Muscle of arm (tissue), 14 donors: ENCODE data around the gene CNN2. TPM values are rescaled to one million over a fixed set of nuclear protein-coding genes. Genes with fewer than 3 reads are reported as not detected.

Experiments used
- DNase-seq: peaks from one replicate; pipeline ENCODE4 v3.0.0-alpha.2; 2013
- long read RNA-seq, 11 donors: transcript quantifications; one replicate each; lab custom pipeline, GENCODE V29; 2026
- polyA plus RNA-seq, 12 donors: library from polyadenylated mRNA; unstranded; fragments of 120-200 nt; gene quantifications; one replicate each; pipeline ENCODE4 v1.2.1, GENCODE V29; 2013; ENCODE audit not compliant: insufficient read length in 12 of 12

CNN2 gene
- polyA plus RNA-seq: 10 to 100 TPM in 11 of 12 donors, not detected in 1; 36.3 to 89.8 (median 46.7) TPM
- long read RNA-seq, donor 1, transcript CNN2-206 (1 exons, 2,266 nt): major isoform, 31 of 42 reads
- long read RNA-seq, donor 1, transcript CNN2-201 (7 exons, 2,179 nt): minor isoform, 6 of 42 reads
- long read RNA-seq, donor 1, partial matches to known transcripts: 0 of 42 reads
- long read RNA-seq, donor 1, other reads (novel, unspliced or antisense): 0 of 42 reads
- long read RNA-seq, donor 2, transcript CNN2-206 (1 exons, 2,266 nt): major isoform, 15 of 29 reads
- long read RNA-seq, donor 2, transcript CNN2-201 (7 exons, 2,179 nt): minor isoform, 13 of 29 reads
- long read RNA-seq, donor 2, partial matches to known transcripts: 0 of 29 reads
- long read RNA-seq, donor 2, other reads (novel, unspliced or antisense): 0 of 29 reads
- long read RNA-seq, donor 3, transcript CNN2-206 (1 exons, 2,266 nt): major isoform, 18 of 22 reads
- long read RNA-seq, donor 3, partial matches to known transcripts: 0 of 22 reads
- long read RNA-seq, donor 3, other reads (novel, unspliced or antisense): 0 of 22 reads
- long read RNA-seq, donor 4, transcript CNN2-201 (7 exons, 2,179 nt): minor isoform, 6 of 20 reads
- long read RNA-seq, donor 4, transcript CNN2-206 (1 exons, 2,266 nt): major isoform, 14 of 20 reads
- long read RNA-seq, donor 4, partial matches to known transcripts: 0 of 20 reads
- long read RNA-seq, donor 4, other reads (novel, unspliced or antisense): 0 of 20 reads
- long read RNA-seq, donor 5, transcript CNN2-201 (7 exons, 2,179 nt): minor isoform, 10 of 55 reads
- long read RNA-seq, donor 5, transcript CNN2-206 (1 exons, 2,266 nt): major isoform, 45 of 55 reads
- long read RNA-seq, donor 5, partial matches to known transcripts: 0 of 55 reads
- long read RNA-seq, donor 5, other reads (novel, unspliced or antisense): 0 of 55 reads
- long read RNA-seq, donor 6, transcript CNN2-206 (1 exons, 2,266 nt): major isoform, 15 of 20 reads
- long read RNA-seq, donor 6, partial matches to known transcripts: 0 of 20 reads
- long read RNA-seq, donor 6, other reads (novel, unspliced or antisense): 0 of 20 reads
- long read RNA-seq, donor 7, transcript CNN2-206 (1 exons, 2,266 nt): major isoform, 11 of 17 reads
- long read RNA-seq, donor 7, transcript CNN2-201 (7 exons, 2,179 nt): minor isoform, 6 of 17 reads
- long read RNA-seq, donor 7, partial matches to known transcripts: 0 of 17 reads
- long read RNA-seq, donor 7, other reads (novel, unspliced or antisense): 0 of 17 reads
- long read RNA-seq, donor 8, transcript CNN2-201 (7 exons, 2,179 nt): minor isoform, 7 of 46 reads
- long read RNA-seq, donor 8, transcript CNN2-206 (1 exons, 2,266 nt): major isoform, 35 of 46 reads
- long read RNA-seq, donor 8, partial matches to known transcripts: 0 of 46 reads
- long read RNA-seq, donor 8, other reads (novel, unspliced or antisense): 0 of 46 reads
- long read RNA-seq, donor 9, transcript CNN2-201 (7 exons, 2,179 nt): minor isoform, 6 of 35 reads
- long read RNA-seq, donor 9, transcript CNN2-206 (1 exons, 2,266 nt): major isoform, 27 of 35 reads
- long read RNA-seq, donor 9, partial matches to known transcripts: 0 of 35 reads
- long read RNA-seq, donor 9, other reads (novel, unspliced or antisense): 0 of 35 reads
- long read RNA-seq, donor 10, transcript CNN2-206 (1 exons, 2,266 nt): major isoform, 21 of 30 reads
- long read RNA-seq, donor 10, transcript CNN2-201 (7 exons, 2,179 nt): minor isoform, 7 of 30 reads
- long read RNA-seq, donor 10, partial matches to known transcripts: 0 of 30 reads
- long read RNA-seq, donor 10, other reads (novel, unspliced or antisense): 0 of 30 reads
- long read RNA-seq, donor 11, transcript CNN2-201 (7 exons, 2,179 nt): minor isoform, 16 of 43 reads
- long read RNA-seq, donor 11, transcript CNN2-206 (1 exons, 2,266 nt): major isoform, 24 of 43 reads
- long read RNA-seq, donor 11, partial matches to known transcripts: 0 of 43 reads
- long read RNA-seq, donor 11, other reads (novel, unspliced or antisense): 0 of 43 reads

DNA sequence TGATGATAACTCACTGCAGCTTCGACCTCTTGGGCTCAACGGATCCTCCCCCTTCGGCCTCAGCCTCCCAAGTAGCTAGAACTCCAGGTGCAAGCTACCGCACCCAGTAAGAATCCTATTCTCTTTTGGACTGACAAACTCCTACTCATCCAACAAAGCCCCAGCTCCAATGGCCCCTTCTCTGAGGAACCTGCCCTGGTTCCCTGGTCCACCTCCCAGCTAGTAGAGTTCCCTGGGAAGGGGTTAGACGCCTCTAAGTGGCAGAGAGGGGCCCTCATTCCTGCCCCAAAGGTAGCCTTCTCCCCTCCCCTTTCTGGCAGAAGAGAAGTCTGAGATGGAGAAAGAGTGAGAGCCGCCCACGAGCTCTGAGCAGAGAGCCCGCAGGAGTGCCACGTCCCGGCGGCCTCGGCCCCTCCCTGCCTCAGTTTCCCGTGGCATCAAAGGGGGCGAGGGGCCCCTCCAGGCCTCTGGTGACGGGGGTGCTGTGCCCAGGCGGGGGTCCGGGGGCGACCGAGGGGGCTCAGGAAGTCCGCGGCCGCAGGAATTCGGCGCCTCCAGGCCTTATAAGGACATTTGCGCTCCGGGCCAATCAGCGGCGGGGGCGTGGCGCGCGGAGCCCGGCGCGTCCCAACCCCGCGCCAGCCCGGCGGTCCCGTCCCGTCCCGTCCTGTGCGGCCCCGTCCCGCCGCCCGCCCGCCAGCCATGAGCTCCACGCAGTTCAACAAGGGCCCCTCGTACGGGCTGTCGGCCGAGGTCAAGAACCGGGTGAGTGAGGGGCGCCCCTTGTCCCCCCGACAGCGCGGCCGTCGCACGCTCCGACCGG is at the start of gene CNN2:
CNN2 (plus strand) TSS at position 649 of the 823 bp plus-strand sequence; CDS start at position 703, 54 bp downstream.
- DNase-seq: peak; percentile 72

DNA sequence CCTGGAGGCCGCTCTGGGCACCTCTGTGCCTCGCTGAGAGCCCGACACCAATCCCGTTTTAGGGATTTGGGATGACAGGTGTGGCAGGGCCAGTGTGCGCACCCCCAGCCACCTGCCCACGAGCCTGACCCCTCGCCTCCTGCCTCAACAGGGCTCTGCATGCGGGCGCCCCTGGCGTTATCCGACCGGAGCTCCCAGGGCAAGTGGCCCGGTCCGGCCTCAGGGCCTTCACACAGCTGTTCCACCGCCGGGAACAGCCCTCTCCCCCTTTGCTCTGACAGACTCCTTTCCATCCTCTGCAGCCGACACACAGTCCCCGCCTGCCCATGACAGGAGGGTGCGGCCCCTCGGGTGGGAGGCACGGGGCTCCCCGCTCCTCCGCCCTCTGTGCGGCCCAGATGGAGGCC is 49.3 kb upstream of the CNN2 start:
- DNase-seq: no peak

DNA sequence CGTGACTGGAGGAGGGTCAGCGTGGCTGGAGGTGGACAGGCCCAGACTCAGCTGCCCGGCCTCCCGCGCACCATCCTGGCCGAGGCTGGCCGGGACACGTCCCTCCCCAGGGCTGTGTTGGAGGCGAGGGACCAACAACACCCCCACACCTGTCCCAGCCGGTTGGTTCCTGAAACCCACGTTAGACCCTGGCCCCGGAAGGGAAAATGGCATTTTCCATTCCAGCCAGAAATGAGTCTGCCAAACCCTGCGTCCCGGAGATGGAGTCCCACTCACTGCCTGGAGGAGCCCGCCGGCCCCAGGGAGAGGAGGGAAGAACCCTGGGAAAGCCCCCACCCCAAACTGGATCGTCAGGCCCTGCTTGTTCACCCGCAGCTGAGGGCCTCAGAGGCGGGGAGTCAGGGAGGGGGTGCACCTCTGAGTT is 47.1 kb upstream of the CNN2 start:
- DNase-seq: no peak

DNA sequence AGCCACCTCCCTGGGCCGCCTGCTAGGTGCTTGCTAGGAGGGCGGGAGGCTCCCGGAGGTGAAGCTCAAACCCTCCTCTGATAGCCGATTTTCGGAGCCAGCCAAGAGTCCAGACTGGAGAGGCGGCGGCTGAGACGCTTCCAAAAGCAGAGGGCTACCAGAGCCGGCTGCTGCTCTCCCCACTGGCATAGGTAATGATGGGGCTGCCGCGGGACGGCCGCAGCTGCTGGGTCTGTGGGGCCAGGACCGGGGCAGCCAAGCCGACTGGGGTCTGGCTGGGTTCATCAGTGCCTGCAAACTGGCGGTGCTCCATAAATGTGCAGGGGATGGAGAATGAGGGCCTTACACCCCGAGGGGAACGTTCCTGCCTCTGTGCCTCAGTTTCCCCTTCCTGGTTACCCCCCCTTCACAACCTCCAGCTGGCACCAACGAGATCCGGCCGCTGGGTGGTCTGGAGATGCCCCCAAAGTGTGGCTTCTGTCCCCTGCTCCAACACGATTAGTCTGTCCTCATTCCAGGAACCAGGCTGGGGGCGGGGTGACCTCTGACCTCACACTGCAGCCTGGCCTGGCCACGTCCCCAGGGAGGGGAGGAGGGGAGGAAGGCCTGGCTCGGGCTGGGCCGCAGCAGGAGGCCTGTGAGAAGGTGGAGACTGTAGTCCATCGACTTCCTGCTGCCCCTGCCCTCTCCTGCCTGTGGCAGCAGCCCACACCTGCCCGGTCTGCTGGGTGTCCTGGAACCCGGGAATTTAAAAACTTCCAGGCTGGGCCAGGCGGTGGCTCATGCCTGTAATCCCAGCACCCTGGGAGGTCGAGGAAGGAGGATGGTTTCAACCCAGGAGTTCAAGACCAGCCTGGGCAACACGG is 46.0 kb upstream of the CNN2 start:
- DNase-seq: no peak

DNA sequence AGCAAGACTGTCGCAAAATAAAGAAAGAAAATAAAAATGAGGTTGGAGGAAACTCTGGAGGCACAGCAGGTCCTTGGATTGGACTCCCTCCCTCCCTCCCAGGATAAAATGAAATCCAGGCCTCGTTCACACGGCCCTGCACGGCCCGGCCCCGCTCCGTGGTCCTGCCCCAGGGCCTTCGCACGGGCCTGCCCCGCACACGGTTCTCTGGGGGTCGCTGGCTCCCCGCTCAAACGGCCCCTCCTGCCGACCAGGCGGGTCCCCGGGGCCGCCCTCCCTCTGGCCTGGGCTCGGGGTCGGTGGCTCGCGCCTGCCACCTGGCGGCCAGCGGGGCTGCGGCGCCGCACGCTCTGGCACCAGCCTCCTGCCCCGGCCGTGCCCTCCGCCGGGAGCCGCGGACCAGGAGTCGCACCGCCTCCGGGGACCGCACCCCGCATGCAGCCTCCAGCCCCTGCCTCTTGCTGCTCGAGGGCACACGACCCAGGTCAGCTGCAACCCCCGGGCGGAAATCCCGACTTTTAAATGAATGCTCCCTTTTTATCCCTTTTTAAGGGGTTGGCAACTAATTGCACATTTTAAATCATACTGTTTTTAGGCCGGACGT is 43.7 kb upstream of the CNN2 start:
- DNase-seq: peak; percentile 47

DNA sequence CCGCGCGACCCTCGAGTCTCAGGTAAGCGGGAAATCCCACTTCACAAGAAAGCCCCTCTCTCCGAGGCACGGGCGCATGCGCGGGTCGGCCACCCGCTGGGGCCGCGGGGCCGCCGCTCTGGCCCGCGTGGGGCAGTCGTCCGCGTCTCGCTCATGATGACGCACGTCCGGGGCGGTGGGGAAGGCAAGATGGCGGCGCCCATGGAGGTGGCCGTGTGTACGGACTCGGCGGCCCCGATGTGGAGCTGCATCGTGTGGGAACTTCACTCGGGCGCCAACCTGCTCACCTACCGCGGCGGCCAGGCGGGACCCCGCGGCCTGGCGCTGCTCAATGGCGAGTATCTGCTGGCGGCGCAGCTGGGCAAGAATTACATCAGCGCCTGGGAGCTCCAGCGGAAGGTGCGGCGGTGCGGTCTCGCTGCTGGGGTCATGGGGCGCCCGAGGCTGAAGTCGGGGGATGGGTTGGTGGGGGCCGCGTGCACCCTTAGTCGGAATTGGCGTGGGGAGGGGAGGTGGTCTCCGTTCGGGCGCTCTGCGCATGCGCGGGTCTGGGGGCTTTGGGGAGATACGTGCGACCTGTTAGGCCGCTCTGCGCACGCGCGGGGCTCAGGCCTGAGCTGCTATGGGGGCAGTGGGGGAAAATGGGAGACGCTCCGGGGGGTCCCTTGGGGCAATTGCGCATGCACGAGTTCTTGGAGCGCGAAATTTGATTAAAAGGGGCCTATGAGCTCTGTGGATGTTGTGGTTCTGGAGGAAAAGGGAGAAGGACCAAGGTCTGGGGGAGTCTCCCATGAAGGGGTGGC is 42.0 kb upstream of the CNN2 start, which contains the start of gene WDR18:
WDR18 (plus strand) TSS at position 181 of the 803 bp plus-strand sequence; CDS start at position 190, 9 bp downstream.
- DNase-seq: peak; percentile 92

DNA sequence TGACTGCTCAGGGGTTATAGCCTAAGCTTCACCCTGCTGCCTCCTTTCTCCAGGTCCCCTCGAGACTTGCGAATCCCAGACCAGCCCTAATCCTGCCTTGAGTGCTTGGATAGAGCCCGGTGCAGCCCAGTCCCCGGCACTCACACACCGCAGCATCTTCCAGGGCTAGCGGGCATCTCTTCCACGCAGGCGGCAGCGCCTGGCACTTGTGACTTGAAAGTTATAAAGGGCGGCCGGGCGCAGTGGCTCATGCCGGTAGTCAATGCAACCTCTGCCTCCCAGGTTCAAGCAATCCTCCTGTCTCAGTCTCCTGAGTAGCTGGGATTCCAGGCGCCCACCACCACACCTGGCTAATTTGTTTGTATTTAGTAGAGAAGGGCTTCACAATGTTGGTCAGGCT is 40.3 kb upstream of the CNN2 start:
- no peak for DNase-seq

DNA sequence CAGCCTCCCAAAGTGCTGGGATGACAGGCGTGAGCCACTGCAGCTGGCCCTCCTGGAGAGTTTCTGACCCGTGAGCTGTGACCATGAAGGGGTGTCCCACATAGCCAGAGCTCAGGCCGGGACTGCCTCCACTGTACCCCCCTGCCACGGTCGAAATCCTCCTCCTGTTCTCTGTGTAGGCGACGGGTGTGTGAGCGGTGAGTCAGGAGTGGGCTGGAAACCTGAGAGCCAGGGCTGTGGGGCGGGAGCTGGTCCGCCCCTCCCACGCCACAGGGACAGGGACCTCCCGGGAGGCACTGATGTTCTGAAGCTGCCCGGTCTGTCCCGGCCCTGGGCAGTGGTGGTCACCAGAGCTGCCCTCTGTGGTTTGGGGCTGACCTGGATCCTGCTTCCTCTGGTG is 38.3 kb upstream of the CNN2 start:
- DNase-seq: no peak

DNA sequence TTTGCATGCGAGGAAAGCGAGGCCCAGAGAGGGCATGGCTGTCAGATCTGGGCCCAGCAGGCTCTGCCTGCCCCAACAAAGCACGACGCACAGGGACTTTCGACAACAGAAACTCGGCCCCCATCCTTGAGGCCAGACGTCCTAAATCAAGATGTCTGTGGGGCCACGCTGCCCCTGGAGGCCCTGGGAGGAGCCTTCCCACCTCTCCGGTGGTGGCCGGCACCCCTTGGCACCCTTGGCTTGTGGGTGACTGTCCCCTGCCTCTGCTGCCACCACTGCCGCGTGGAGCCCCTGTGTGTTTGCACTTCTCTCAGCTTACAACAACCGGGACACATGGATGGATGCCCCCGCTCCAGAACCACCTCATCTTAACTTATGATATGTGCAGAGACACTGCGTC is 37.9 kb upstream of the CNN2 start:
- no peak for DNase-seq

DNA sequence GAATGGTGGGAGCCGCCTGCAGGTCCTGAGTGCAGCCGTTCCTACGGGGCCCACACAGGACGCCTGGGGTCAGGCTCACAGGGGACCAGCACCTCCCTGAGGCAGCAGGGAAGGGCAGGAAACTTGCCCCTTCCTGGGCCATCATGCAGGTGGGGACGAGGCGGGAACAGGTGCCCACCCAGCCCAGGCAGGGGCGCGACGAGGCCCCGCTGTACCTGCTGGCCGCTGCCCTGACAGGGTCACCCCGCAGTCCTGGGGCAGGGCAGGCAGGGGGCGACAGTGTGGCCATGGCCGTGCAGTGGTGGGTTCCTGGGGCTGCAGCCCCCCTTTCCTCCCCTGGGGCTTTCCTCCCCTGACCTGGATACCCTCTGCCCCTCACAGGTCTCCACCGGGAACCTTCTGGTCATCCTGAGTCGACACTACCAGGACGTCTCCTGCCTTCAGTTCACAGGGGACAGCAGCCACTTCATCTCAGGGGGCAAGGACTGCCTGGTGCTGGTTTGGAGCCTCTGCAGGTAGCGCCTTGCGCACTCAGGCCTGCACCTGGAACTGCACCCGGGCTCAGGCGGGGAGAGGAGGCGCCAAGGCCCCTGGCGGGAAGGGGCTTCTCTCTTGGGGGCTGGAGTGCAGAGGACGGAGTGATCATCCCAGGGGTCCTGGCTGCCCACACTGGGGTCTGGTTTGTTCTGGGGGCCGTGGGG is 36.9 kb upstream of the CNN2 start:
- DNase-seq: no peak

DNA sequence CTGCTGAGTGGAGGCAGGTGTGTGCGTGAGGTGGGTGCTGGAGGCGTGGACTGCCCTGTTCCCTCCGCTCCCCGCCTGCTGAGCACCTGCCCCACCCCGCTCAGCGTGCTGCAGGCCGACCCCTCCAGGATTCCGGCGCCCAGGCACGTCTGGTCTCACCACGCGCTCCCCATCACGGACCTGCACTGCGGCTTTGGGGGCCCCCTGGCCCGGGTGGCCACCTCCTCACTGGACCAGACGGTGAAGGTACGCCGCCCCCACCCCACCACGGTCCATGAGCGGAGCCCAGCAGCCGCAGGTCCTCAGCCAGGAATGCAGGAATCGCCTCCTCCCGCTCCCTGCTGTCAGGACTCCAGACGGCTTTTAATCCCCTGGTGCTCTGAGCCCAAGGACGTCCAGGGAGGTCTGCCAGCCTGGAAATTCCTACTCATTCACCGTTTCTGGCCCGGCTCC is 36.3 kb upstream of the CNN2 start:
- no peak for DNase-seq

DNA sequence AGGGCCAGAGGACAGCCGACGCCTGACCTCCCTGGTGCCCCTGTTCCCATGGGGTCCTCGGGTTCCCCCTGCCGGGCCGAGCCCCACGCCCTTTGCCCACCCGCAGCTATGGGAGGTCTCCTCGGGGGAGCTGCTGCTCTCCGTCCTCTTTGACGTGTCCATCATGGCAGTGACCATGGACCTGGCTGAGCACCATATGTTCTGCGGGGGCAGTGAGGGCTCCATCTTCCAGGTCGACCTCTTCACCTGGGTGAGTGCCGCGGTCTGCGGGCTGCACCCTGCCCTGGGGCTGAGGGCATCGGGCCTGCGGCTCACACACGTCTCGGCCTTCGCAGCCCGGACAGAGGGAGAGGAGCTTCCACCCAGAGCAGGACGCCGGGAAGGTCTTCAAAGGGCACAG is 35.7 kb upstream of the CNN2 start:
- DNase-seq: no peak

DNA sequence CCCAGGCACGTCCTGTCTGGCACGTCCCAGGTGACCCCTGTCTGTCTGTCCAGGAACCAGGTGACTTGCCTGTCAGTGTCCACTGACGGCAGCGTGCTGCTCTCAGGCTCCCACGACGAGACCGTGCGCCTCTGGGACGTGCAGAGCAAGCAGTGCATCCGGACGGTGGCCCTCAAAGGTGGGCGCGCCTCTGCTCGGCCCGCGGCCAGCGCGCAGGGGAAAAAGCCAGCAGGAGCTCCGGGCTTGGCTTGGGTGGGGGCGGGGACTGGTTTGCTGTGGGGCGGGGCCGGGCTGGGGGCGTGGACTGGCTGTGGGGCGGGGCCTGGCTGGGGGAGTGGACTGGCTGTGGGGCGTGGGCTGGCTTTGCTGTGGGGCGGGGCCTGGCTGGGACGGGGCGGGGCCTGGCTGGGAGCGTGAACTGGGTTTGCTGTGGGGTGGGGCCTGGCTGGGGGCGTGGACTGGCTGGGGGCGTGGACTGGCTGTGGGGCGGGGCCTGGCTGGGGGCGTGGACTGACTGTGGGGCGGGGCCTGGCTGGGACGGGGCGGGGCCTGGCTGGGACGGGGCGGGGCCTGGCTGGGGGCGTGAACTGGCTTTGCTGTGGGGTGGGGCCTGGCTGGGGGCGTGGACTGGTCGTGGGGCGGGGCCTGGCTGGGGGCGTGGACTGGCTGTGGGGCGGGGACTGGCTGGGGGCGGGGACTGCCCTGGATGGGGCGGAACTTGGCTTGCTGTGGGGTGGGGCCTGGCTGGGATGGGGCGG is 35.1 kb upstream of the CNN2 start:
- no peak for DNase-seq

DNA sequence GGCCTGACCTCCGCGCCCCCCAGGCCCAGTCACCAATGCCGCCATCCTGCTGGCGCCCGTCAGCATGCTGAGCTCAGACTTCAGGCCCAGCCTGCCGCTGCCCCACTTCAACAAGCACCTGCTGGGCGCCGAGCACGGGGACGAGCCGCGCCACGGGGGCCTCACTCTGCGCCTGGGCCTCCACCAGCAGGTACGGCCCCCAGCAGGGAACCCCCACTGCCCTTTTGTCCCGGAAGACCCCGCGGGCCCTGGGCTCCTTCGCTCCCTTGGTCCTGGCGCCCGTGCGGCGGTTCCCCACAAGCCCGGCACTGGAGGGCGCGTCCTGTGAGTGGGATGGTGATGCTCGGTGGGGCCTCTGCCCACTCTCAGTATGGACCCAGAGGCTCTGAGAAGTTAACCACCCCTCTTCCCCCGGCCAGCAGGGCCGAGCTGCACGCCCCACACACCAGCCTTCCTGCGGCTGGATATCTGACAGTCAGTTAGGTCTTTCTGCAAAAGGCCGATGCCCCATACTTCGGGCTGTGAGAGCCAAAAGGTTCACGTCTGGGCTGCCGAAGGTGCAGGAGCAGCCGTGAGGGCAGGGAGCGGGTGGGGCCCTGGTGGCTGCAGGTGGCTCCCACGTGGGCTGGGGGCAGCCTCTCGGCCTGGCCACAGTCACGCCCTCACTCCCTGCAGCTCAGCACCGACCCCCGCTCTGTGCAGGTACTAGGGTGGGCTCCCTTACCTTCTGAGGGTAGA is 34.3 kb upstream of the CNN2 start:
- DNase-seq: no peak

DNA sequence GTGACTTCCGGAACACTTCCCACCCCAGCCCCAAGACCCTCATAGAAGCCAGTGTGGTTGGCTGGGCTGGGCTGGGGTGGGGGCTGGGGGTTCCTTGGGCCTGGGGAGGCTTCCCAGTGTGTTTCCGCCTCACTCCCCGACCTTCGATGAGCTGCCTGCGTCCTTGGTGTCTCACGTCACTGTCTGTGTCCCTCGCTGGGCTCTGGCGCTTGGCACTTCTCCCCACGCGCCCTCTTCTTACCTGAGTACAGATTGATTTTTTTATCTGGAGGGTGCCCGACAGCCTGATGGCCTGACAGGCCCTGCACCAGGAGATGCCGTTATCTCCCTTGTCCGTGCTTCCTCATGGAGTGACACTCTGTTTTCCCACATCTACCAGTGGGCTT is 33.7 kb upstream of the CNN2 start:
- DNase-seq: no peak
